GM12892 (cell line): ENCODE measurements around the gene SRF. TPM values are rescaled to one million over a fixed set of nuclear protein-coding genes. Genes with fewer than 3 reads are reported as not detected.
A peak's percentile ranks its signal among the peaks of the same experiment; 100 is the strongest.
"Not testable (repeated sequence)": the region's sequence is repeated elsewhere in the genome, so short reads cannot be mapped to it uniquely, and the experiment has no call there.

Source experiments
- DNase-seq: peaks from one replicate; pipeline ENCODE4 v3.0.0; 2011; ENCODE audit not compliant: insufficient read length
- FAIRE-seq: peaks from 2 replicates; lab custom pipeline; 2011; peaks lifted over from hg19 to GRCh38; lab: Jason Lieb, UNC
- POLR2A ChIP-seq: IDR thresholded peaks from 2 replicates; pipeline ENCODE4 v1.6.1; 2011; ENCODE audit warnings: low read depth, low read length, control low read depth
- POLR2AphosphoS5 ChIP-seq: IDR thresholded peaks from 2 replicates; pipeline ENCODE4 v1.6.1; 2011; ENCODE audit warnings: low read depth, low read length, control low read depth
- TAF1 ChIP-seq: IDR thresholded peaks from 2 replicates; pipeline ENCODE4 v1.6.1; 2011; ENCODE audit warnings: low read depth, mild to moderate bottlenecking, control low read depth, low read length, borderline replicate concordance
- polyA plus RNA-seq: library from polyadenylated mRNA; unstranded; fragments of >200 nt; gene quantifications from one replicate; pipeline ENCODE4 v1.2.1, GENCODE V29; 2012; ENCODE audit warnings: missing spikeins, inconsistent platforms; ENCODE audit not compliant: missing spikeins

Gene SRF
- 19.6 TPM for polyA plus RNA-seq

DNA sequence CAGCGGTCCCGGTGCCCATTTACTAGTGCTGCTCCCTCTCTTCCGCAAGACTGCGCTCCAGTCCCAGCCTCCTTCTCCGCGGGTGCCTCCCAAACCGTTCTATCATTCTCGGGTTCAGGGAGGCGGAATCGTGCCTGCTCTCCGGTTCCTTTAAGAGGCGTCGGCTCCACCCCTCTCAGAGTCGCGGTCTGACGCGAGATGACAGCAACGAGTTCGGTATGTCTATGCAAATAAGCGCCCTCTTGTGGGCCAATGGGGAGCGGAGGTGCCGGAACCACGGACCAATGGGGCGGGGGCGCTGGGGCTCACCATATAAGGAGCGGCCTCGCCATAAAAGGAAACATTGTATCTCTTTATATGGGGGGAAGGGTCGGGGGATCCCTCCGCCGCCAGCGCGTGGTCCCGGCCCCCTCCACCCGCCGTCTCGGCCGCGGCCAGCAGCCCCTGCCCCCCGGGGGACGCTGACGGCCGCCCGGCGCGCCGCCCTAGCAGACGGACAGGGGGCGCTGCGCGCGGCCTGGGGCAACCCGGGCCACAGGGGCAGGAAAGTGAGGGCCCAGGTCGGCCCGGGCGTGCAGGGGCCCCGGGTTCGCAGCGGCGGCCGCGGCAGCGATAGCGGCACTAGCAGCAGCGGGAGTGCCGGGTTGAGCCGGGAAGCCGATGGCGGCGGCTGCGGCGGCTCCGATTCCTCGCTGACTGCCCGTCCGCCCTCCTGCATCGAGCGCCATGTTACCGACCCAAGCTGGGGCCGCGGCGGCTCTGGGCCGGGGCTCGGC is at the start of gene SRF:
Gene SRF (plus strand): TSS at position 339 of the 776 bp plus-strand sequence. CDS start 388 bp downstream, at position 727.
- DNase-seq = peak; percentile 87
- TF ChIP-seq POLR2A (peak; percentile 66), TAF1 (0 out of 2 replicates have a peak, but pooled peaks have one; percentile 36), POLR2AphosphoS5 (peak; percentile 79)
- peak; percentile 95 for FAIRE-seq

DNA sequence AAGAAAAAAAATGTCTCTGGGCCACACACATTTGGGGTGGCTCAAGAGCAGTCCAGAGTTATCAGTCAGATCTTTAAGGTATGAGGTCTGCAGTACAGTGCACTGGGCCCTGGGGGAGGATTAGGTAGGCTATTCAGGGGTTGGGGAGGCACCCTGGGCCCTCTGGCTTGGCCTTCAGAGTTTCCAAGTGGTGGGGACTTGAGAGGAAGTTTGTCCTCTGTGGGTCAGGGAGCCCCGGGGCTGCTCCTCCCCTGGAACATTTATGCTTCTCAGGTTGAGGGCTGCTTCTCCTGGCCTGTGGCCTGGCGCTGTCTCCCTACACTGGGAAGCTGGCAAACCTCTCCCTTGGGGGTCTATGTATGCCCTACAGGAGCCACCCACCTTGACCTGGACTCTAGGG is 48.9 kb upstream of the SRF start:
- TF ChIP-seq POLR2AphosphoS5 = no peak
- no peak for TF ChIP-seq TAF1
- TF ChIP-seq POLR2A = no peak
- FAIRE-seq (no peak), DNase-seq (no peak)

DNA sequence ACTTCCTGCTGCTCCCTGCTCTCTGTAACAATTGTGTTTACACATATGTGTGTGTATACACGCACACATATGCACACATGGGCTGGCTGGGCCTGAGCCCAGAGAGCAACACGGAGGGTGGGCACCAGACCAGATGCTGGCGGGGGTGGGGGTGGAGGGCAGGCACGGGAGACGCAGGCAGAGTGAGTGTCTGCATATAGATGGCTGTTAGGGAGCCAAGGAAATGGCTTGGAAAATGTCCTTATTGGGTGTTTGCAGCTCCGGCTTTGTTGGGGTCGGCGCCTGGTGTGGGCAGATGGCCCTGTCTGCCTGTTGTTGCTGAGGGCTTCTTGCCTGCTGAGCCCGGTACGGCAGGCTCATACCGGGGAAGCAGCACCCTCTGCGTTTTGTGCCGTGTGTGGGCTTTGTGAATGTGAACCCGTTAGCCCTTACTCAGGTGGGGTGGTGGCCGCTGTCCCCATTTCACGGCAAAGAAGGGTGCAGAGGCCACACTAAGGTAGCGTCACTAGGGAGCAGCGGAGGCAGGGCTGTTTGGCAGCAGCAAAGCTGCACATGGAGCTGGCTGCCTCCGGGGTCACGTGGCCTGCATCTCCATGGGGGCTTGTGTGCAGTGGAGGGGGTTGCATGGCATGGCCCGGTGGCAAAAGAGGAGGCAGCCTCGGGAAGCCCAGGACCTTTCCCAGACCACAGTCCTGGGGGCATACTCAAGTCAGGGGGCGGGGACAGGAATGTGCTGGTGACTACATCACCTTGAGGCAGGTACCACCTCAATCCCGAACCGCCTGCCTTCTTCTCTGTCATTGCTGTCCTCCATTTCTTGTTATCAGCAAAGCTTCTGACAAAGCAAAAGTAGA is 47.4 kb upstream of the SRF start:
- TF ChIP-seq POLR2A = no peak
- DNase-seq (no peak), FAIRE-seq (no peak)

DNA sequence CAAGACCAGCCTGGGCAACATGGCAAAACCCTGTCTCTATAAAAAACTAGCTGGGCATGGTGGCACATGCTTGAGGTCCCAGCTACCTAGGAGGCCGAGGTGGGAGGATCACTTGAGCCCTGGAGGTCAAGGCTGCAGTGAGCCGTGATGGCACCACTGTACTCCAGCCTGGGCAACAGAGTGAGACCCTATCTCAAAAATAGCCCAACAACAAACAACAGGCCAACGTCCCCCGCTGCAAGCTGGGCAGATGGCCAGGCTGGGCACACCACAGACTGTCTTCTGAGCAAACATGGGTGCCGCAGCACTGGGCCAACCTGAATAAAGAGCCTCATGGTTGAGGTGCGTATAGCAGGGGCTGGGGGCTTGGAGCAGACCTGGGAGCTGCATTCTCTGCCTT is 46.6 kb upstream of the SRF start:
- TF ChIP-seq POLR2AphosphoS5 = no peak
- TF ChIP-seq TAF1 = no peak
- TF ChIP-seq POLR2A = no peak
- DNase-seq = no peak
- no peak for FAIRE-seq

DNA sequence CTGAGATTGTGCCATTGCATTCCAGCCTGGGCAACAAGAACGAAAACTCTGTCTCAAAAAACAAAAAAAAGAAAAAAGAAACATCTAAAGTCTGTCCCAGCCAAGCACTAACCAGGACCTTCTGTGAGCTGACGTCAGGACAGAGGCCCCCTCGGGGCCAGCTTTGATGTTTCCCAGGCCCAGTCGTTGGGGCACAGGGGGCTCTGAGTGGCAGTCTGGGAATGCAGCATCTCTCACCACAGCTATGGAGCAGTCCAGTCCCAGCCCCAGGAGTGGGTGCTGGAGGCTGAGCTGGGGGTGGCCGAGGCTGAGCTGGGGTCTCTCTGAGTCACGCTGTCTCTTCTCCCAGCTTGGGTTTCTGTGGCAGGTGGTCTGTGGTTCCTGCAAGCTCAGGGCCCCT is 46.0 kb upstream of the SRF start:
- TF ChIP-seq POLR2AphosphoS5 (no peak), POLR2A (no peak), TAF1 (no peak)
- DNase-seq (no peak), FAIRE-seq (no peak)

DNA sequence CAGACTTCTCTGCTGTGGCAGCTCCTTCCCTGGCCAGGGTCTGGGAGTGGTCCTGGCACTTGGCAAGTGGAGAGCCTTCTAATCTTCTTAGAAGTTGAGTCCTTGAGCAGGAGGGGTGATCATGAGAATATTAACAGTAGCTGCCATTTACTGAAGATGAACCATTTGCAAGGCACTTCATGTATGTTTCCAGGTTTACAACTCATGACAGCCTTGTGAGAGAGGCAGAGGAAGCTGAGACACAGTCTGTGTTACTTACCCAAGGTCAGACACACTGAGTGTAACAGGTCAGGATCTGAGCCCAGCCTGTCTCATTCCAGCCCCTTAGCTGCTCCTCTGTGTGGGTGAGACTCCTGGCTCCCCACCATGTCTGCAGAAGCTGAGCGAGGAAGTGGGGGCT is 45.5 kb upstream of the SRF start:
- TF ChIP-seq POLR2AphosphoS5 (no peak), POLR2A (no peak), TAF1 (no peak)
- FAIRE-seq (no peak), DNase-seq (no peak)

DNA sequence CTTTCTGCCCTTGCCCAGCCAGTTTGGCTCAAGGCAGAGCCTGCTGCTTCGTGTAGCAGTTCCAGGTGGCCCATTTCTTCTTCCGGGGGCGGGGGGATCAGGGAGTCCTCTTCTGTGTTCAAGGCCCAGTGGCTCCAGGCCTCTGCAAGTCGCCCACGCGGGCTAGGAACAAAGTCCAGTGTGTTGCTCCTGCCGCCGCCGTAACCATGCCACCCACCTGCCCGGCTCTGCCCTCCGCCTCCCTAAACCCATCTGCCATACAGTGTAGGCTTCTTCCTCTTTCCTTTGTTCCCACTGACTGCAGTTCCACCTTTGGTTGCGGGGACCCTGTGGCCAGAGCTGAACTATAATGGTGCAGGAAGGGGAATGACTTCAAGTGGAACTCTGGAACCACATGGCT is 43.9 kb upstream of the SRF start:
- FAIRE-seq (no peak), DNase-seq (no peak)
- no peak for TF ChIP-seq POLR2A
- no peak for TF ChIP-seq POLR2AphosphoS5
- no peak for TF ChIP-seq TAF1

DNA sequence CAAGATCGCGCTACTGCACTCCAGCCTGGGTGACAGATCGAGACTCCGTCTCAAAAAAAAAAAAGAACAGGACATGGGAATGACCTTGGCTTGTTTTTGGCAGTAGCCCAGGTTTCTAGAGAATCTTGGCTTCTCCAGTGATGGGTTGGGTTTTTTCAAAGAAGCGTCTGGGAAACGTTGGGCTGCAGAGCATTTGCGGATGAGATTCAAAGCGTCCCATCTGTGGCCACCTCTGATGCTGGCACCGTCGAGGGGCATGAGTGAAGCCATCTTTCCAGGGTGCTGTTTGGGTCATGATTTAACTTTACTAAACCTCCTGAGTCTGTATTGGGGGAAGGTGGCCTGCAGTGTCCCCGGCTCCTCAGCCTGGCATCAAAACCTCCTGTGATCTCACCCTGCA is 43.2 kb upstream of the SRF start:
- FAIRE-seq (no peak), DNase-seq (no peak)
- no peak for TF ChIP-seq POLR2A
- TF ChIP-seq TAF1 = no peak
- TF ChIP-seq POLR2AphosphoS5 = no peak

DNA sequence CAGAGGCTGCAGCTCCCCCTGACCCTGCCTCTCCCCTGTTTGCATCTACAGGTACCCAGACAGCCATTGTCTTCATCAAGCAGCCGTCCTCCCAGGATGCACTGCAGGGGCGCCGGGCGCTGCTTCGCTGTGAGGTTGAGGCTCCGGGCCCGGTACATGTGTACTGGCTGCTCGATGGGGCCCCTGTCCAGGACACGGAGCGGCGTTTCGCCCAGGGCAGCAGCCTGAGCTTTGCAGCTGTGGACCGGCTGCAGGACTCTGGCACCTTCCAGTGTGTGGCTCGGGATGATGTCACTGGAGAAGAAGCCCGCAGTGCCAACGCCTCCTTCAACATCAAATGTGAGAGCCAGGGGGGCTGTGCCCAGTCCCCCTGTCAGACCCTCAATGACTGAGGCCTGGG is 42.1 kb upstream of the SRF start:
- no peak for TF ChIP-seq TAF1
- no peak for TF ChIP-seq POLR2A
- DNase-seq (no peak), FAIRE-seq (no peak)

DNA sequence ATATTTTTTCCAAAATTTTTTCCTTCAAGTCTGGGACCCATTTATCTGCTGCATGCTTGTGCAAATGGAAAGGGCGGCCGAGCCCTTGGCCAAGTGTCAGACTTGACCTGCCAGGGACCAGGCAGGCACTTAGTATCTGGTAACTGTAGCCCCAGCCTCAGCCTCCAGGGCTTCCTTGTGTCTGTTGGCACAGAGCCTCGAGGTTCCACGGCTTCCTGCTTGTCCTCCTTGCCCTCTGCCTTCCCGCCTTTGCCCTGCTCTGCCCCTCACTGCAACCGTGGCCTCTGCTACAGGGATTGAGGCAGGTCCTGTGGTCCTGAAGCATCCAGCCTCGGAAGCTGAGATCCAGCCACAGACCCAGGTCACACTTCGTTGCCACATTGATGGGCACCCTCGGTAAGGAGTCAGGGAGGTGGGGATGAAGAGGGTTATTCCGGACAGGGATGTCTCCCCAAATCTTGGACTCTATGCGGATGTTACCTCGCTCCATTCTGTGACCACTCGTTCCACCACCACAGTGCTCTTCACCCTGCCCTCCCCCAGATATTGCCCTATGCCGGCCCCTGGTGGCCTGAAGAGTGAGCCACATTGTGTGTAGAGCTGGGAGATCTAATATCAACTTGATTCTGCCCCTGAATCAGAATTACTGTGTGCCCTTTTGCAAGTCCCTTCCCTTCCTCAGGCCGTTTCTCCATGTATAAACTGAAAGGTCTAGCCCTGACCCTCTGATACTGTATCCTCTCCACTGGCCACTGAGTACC is 41.5 kb upstream of the SRF start:
- no peak for FAIRE-seq
- DNase-seq = no peak
- TF ChIP-seq POLR2A = no peak
- TF ChIP-seq POLR2AphosphoS5 = no peak
- no peak for TF ChIP-seq TAF1

DNA sequence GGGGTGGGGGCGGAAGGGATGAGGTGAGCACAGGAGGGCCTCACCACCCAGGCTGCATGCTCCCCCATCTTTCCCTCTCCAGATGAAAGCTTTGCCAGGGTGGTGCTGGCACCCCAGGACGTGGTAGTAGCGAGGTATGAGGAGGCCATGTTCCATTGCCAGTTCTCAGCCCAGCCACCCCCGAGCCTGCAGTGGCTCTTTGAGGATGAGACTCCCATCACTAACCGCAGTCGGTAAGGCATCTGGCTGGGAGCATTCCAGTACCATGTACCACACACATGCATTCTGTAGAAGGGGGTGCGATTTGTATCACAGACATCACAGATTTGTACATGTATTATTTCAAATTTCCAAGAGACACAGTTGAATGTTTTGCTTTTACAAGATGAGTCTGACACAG is 40.6 kb upstream of the SRF start:
- no peak for DNase-seq
- TF ChIP-seq TAF1 (no peak), POLR2A (no peak), POLR2AphosphoS5 (no peak)
- FAIRE-seq = no peak

DNA sequence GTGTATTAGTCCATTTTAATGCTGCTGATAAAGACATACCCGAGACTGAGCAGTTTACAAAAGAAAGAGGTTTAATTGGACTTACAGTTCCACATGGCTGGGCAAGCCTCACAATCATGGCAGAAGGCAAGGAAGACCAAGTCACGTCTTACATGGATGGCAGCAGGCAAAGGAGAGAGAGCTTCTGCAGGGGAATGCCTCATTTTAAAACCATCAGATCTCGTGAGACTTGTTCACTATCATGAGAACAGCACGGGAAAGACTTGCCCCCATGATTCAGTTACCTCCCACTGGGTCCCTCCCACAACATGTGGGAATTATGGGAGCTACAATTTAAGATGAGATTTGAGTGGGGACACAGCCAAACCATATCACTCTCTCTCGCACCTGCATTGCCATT is 39.7 kb upstream of the SRF start:
- FAIRE-seq, DNase-seq: not testable (repeated sequence)

DNA sequence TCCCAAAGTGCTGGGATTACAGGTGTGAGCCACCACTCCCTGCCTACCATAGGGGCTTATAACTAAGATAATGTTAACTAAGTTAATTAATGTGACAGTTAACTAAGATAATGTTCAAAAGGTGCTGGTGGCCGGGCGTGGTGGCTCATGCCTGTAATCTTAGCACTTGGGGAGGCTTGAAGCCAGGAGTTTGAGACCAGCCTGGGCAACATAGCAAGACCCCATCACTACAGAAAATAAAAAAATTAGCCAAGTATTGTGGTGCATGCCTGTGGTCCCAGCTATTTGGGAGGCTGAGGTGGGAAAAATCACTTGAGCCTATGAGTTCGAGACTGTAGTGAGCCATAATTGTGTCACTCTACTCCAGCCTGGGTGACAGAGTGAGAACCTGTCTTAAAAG is 32.8 kb upstream of the SRF start:
- no peak for FAIRE-seq
- no peak for DNase-seq
- TF ChIP-seq POLR2A (no peak), TAF1 (no peak), POLR2AphosphoS5 (no peak)

DNA sequence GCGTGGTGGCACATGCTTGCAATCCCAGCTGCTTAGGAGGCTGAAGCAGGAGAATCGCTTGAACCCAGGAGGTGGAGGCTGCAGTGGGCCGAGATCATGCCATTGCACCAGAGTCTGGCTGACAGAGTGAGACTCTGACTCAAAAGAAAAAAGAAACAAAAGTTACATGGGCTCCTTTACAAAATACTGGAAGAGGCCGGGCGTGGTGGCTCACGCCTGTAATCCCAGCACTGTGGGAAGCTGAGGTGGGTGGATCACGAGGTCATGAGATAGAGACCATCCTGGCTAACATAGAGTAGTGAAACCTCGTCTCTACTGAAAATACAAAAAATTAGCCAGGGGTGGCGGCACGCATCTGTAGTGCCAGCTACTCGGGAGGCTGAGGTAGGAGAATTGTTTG is 31.1 kb upstream of the SRF start:
- not testable (repeated sequence) for FAIRE-seq, DNase-seq
